H1 (cell line): Measurements from ENCODE around the gene TMEM151B. TPM values are rescaled to one million over a fixed set of nuclear protein-coding genes. Genes with fewer than 3 reads are reported as not detected.

Experiments
- RNF2 ChIP-seq: fragments of 200-900, 300-1000 bp; sonication (generic); IDR thresholded peaks from 2 replicates; pipeline ENCODE4 v1.7.1; 2016; ENCODE audit warnings: borderline replicate concordance, low read depth, mild to moderate bottlenecking, antibody characterized with exemption, low read length; ENCODE audit not compliant: poor library complexity, severe bottlenecking; ENCODE audit errors: missing control alignments
- polyA plus RNA-seq, 7 experiments: library from polyadenylated mRNA; depleted of rRNA in 3 of 7; stranded (reverse) in 5 of 7; unstranded in 2 of 7; fragments of >200 nt in 5 of 7; fragments of 200-250 nt in 2 of 7; gene quantifications; 1 replicate in 5 of 7; 2 replicates in 1 of 7; 4 replicates in 1 of 7; pipeline versions ENCODE4 v1.2.1 to v1.2.3, GENCODE V29; 2011 to 2013; ENCODE audit warnings: missing spikeins in 2 of 7, mixed read lengths in 2 of 7
- total RNA-seq: library from RNA; stranded (reverse); fragmentation: NEBNext Ultra II Directional; extraction: Animal tissue kit (Norgen Biotek cat#: 25700); gene quantifications from 2 replicates; pipeline ENCODE4 v1.2.1, GENCODE V29; 2021

The TMEM151B gene
- total and polyA plus RNA-seq, 2 of the 8 experiments (the other 6 are each of a cell fraction or from before 2014, with no cell fraction given), result 8.0 to 15.5 TPM

- TF ChIP-seq RNF2, result no peak
Measured at GRCh38 chr6:44269178-44269920, 901 bp upstream of the TMEM151B start (continued).
